Chondrocyte (in vitro differentiated cells): ENCODE data around the gene PGRMC2. TPM values are rescaled to one million over a fixed set of nuclear protein-coding genes. Genes with fewer than 3 reads are reported as not detected.
"Not testable (repeated sequence)": the region's sequence is repeated elsewhere in the genome, so short reads cannot be mapped to it uniquely, and the experiment has no call there.

Experiments
- DNase-seq: peaks from one replicate; pipeline ENCODE4 v3.0.0; 2021; ENCODE audit warnings: mixed read lengths, low spot score
- H3K27ac Mint-ChIP-seq: one replicate; pipeline ENCODE4 v1.8.0; 2021; ENCODE audit warnings: mild to moderate bottlenecking, moderate library complexity, mixed read lengths; ENCODE audit not compliant: unreplicated experiment
- H3K27me3 Mint-ChIP-seq: 2 replicates; pipeline ENCODE4 v1.8.0; 2021; ENCODE audit warnings: low read depth, mixed read lengths
- H3K36me3 Mint-ChIP-seq: 2 replicates; pipeline ENCODE4 v1.8.0; 2021; ENCODE audit warnings: low read depth, mixed read lengths
- H3K4me1 Mint-ChIP-seq: 2 replicates; pipeline ENCODE4 v1.8.0; 2021; ENCODE audit warnings: low read depth, mild to moderate bottlenecking, mixed read lengths
- H3K4me3 Mint-ChIP-seq: one replicate; pipeline ENCODE4 v1.8.0; 2021; ENCODE audit warnings: mild to moderate bottlenecking, moderate library complexity, mixed read lengths; ENCODE audit not compliant: unreplicated experiment
- H3K9me3 Mint-ChIP-seq: 2 replicates; pipeline ENCODE4 v1.8.0; 2021; ENCODE audit warnings: low read depth, mixed read lengths
- CTCF ChIP-seq: fragments of 200-600 bp; sonication (generic); IDR thresholded peaks from 2 replicates; pipeline ENCODE4 v1.5.0; 2021; ENCODE audit warnings: antibody characterized with exemption, mild to moderate bottlenecking, moderate library complexity
- total RNA-seq: library from RNA; stranded (reverse); gene quantifications from 3 replicates; pipeline ENCODE4 v1.2.1, GENCODE V29; 2021

The PGRMC2 gene
- total RNA-seq, 1 donor from 2014 or later: 136 TPM

GRCh38 chr4:128275346-128275745, 12.3 kb downstream of the PGRMC2 start:
- Mint-ChIP-seq H3K27me3 (no peaks in the 10 kb centered on the region), H3K27ac (peak overlapping the region; percentile 59), H3K4me3 (no peak overlapping the region), H3K9me3 (no peaks in the 10 kb centered on the region), H3K4me1 (peaks cover 45% of the 10 kb centered on the region), H3K36me3 (peaks cover 12% of the 10 kb centered on the region)
- no peak for TF ChIP-seq CTCF
- no peak for DNase-seq

GRCh38 chr4:128271551-128271950, 16.1 kb downstream of the PGRMC2 start:
- DNase-seq: no peak
- no peak for TF ChIP-seq CTCF
- no peak overlapping the region for H3K27ac Mint-ChIP-seq
- peaks cover 12% of the 10 kb centered on the region for H3K36me3 Mint-ChIP-seq
- no peaks in the 10 kb centered on the region for H3K27me3 Mint-ChIP-seq
- peaks cover 30% of the 10 kb centered on the region for H3K4me1 Mint-ChIP-seq
- peaks cover 1% of the 10 kb centered on the region for H3K9me3 Mint-ChIP-seq
- H3K4me3 Mint-ChIP-seq: no peak overlapping the region

- no peak overlapping the region for H3K27ac Mint-ChIP-seq
- no peak for DNase-seq
- no peak for TF ChIP-seq CTCF
- H3K27me3 Mint-ChIP-seq: no peaks in the 10 kb centered on the region
- H3K9me3 Mint-ChIP-seq: peaks cover 21% of the 10 kb centered on the region
- H3K4me1 Mint-ChIP-seq: peaks cover 16% of the 10 kb centered on the region
- no peak overlapping the region for H3K4me3 Mint-ChIP-seq
- peaks cover 15% of the 10 kb centered on the region for H3K36me3 Mint-ChIP-seq
Measured at GRCh38 chr4:128268970-128269369, 18.6 kb downstream of the PGRMC2 start.

GRCh38 chr4:128267745-128268144, 19.9 kb downstream of the PGRMC2 start:
- Mint-ChIP-seq H3K27ac (no peak overlapping the region), H3K4me3 (no peak overlapping the region), H3K9me3 (peaks cover 27% of the 10 kb centered on the region), H3K36me3 (peaks cover 15% of the 10 kb centered on the region), H3K4me1 (peaks cover 17% of the 10 kb centered on the region), H3K27me3 (no peaks in the 10 kb centered on the region)
- no peak for TF ChIP-seq CTCF
- DNase-seq: no peak

GRCh38 chr4:128267171-128267570, 20.4 kb downstream of the PGRMC2 start:
- peaks cover 27% of the 10 kb centered on the region for H3K9me3 Mint-ChIP-seq
- H3K27me3 Mint-ChIP-seq, H3K4me3 Mint-ChIP-seq, H3K27ac Mint-ChIP-seq, DNase-seq: not testable (repeated sequence)
- H3K4me1 Mint-ChIP-seq: peaks cover 12% of the 10 kb centered on the region
- H3K36me3 Mint-ChIP-seq: peaks cover 14% of the 10 kb centered on the region

GRCh38 chr4:128265550-128265949, 22.1 kb downstream of the PGRMC2 start:
- not testable (repeated sequence) for DNase-seq, H3K4me3 Mint-ChIP-seq, H3K36me3 Mint-ChIP-seq, H3K27me3 Mint-ChIP-seq
- H3K9me3 Mint-ChIP-seq: peaks cover 27% of the 10 kb centered on the region
- peaks cover 15% of the 10 kb centered on the region for H3K4me1 Mint-ChIP-seq
- H3K27ac Mint-ChIP-seq: peak overlapping the region; percentile 10

GRCh38 chr4:128259889-128260288, 27.7 kb downstream of the PGRMC2 start:
- not testable (repeated sequence) for DNase-seq, H3K27me3 Mint-ChIP-seq, H3K27ac Mint-ChIP-seq, H3K4me3 Mint-ChIP-seq, H3K4me1 Mint-ChIP-seq, H3K36me3 Mint-ChIP-seq
- peaks cover 11% of the 10 kb centered on the region for H3K9me3 Mint-ChIP-seq

- not testable (repeated sequence) for H3K36me3 Mint-ChIP-seq, H3K27ac Mint-ChIP-seq, H3K9me3 Mint-ChIP-seq, H3K4me3 Mint-ChIP-seq, H3K27me3 Mint-ChIP-seq, H3K4me1 Mint-ChIP-seq, DNase-seq
Measured at GRCh38 chr4:128258166-128258565, 29.4 kb downstream of the PGRMC2 start.
